GM21526 (cell line): ENCODE measurements around the gene MAP3K14.

Source experiments
- ATAC-seq: cut with Tn5 transposase; IDR thresholded peaks from one replicate; pipeline ENCODE4 v1.9.1; 2021; ENCODE audit warnings: moderate library complexity; ENCODE audit not compliant: unreplicated experiment, low FRiP score

The MAP3K14 gene

GRCh38 chr17:45227101-45227925, 89.5 kb downstream of the MAP3K14 start:
- ATAC-seq = no peak

GRCh38 chr17:45226576-45226975, 90.2 kb downstream of the MAP3K14 start:
- ATAC-seq = no peak

- ATAC-seq = no peak
Observed at GRCh38 chr17:45225964-45226530, 90.8 kb downstream of the MAP3K14 start.

- ATAC-seq = no peak
Observed at GRCh38 chr17:45225051-45225700, 91.6 kb downstream of the MAP3K14 start.

- no peak for ATAC-seq
Observed at GRCh38 chr17:45224671-45225050, 92.2 kb downstream of the MAP3K14 start.

- no peak for ATAC-seq
Observed at GRCh38 chr17:45223539-45224528, 93.0 kb downstream of the MAP3K14 start.

GRCh38 chr17:45222996-45223538, 93.8 kb downstream of the MAP3K14 start:
- no peak for ATAC-seq

- no peak for ATAC-seq
Observed at GRCh38 chr17:45222289-45222995, 94.4 kb downstream of the MAP3K14 start.

GRCh38 chr17:45222014-45222288, 94.9 kb downstream of the MAP3K14 start:
- no peak for ATAC-seq

GRCh38 chr17:45221081-45222013, 95.5 kb downstream of the MAP3K14 start, which contains the start of gene FMNL1:
TSS of gene FMNL1 (plus strand) at chr17:45221885. CDS start at chr17:45222125, 240 bp downstream.
- ATAC-seq = no peak

- ATAC-seq = no peak
Observed at GRCh38 chr17:45220079-45220478, 96.7 kb downstream of the MAP3K14 start.

- ATAC-seq = no peak
Observed at GRCh38 chr17:45218895-45219661, 97.7 kb downstream of the MAP3K14 start.
